Neural progenitor cell (in vitro differentiated cells): ENCODE measurements around the gene CD4. TPM values are rescaled to one million over a fixed set of nuclear protein-coding genes. Genes with fewer than 3 reads are reported as not detected.

ENCODE experiments used
- DNase-seq: peaks from one replicate; pipeline ENCODE4 v3.0.0-alpha.2; 2016; ENCODE audit warnings: low spot score
- H2AFZ ChIP-seq: fragments of 200-600 bp; sonication (generic); replicated peaks from 2 replicates; pipeline ENCODE4 v1.6.1; 2016; ENCODE audit warnings: antibody characterized with exemption
- H3F3A ChIP-seq: fragments of 200-600 bp; sonication (generic); 2 replicates; pipeline ENCODE4 v1.6.1; 2016; ENCODE audit warnings: antibody characterized with exemption, low read depth
- H3K27ac ChIP-seq: fragments of 200-600 bp; sonication (generic); 2 replicates; pipeline ENCODE4 v1.5.1; 2016; ENCODE audit warnings: mild to moderate bottlenecking
- H3K27me3 ChIP-seq: fragments of 200-600 bp; sonication (generic); 2 replicates; pipeline ENCODE4 v1.6.1; 2016; ENCODE audit warnings: mild to moderate bottlenecking, moderate library complexity
- H3K36me3 ChIP-seq: fragments of 200-600 bp; sonication (generic); 2 replicates; pipeline ENCODE4 v1.5.1; 2016
- H3K4me1 ChIP-seq: fragments of 200-600 bp; sonication (generic); 2 replicates; pipeline ENCODE4 v1.6.1; 2016; ENCODE audit warnings: mixed run types
- H3K4me2 ChIP-seq: fragments of 200-600 bp; sonication (generic); 2 replicates; pipeline ENCODE4 v1.6.1; 2016
- H3K4me3 ChIP-seq: fragments of 200-600 bp; sonication (generic); 2 replicates; pipeline ENCODE4 v1.5.1; 2016
- H3K79me2 ChIP-seq: fragments of 200-600 bp; sonication (generic); 2 replicates; pipeline ENCODE4 v1.6.1; 2016; ENCODE audit warnings: low read depth
- H3K9ac ChIP-seq: fragments of 200-600 bp; sonication (generic); 2 replicates; pipeline ENCODE4 v1.6.1; 2016
- H3K9me3 ChIP-seq: fragments of 200-600 bp; sonication (generic); 2 replicates; pipeline ENCODE4 v1.5.1; 2016; ENCODE audit warnings: low read depth
- H4K20me1 ChIP-seq: fragments of 200-600 bp; sonication (generic); 2 replicates; pipeline ENCODE4 v1.6.1; 2016; ENCODE audit warnings: low read depth
- H3K27ac Mint-ChIP-seq: 3 replicates; pipeline ENCODE4 v1.8.0; 2021; ENCODE audit warnings: mixed read lengths
- H3K27me3 Mint-ChIP-seq: 2 replicates; pipeline ENCODE4 v1.8.0; 2022; ENCODE audit warnings: low read depth, mild to moderate bottlenecking, inconsistent platforms, moderate library complexity, mixed read lengths; ENCODE audit not compliant: insufficient read depth
- H3K36me3 Mint-ChIP-seq: 3 replicates; pipeline ENCODE4 v1.8.0; 2021; ENCODE audit warnings: mixed read lengths
- H3K4me1 Mint-ChIP-seq: 3 replicates; pipeline ENCODE4 v1.8.0; 2021; ENCODE audit warnings: mixed read lengths
- H3K4me3 Mint-ChIP-seq: 3 replicates; pipeline ENCODE4 v1.8.0; 2021; ENCODE audit warnings: mild to moderate bottlenecking, moderate library complexity, mixed read lengths
- H3K9me3 Mint-ChIP-seq: 3 replicates; pipeline ENCODE4 v1.8.0; 2020; ENCODE audit warnings: mixed read lengths
- CTCF ChIP-seq: fragments of 200-600 bp; sonication (generic); IDR thresholded peaks from 2 replicates; pipeline ENCODE4 v1.5.1; 2017; ENCODE audit warnings: antibody characterized with exemption, mild to moderate bottlenecking
- EZH2 ChIP-seq: fragments of 200-600 bp; sonication (generic); IDR thresholded peaks from 2 replicates; pipeline ENCODE4 v1.6.1; 2017; ENCODE audit warnings: antibody characterized with exemption, mild to moderate bottlenecking, moderate library complexity
- EZH2phosphoT487 ChIP-seq: fragments of 200-600 bp; sonication (generic); IDR thresholded peaks from 2 replicates; pipeline ENCODE4 v1.6.1; 2017; ENCODE audit warnings: antibody characterized with exemption
- total RNA-seq: library from RNA; depleted of rRNA; stranded (reverse); fragments of >200 nt; gene quantifications from 2 replicates; pipeline ENCODE4 v1.2.3, GENCODE V29; 2015; ENCODE audit warnings: low replicate concordance

CD4 gene
- total RNA-seq, 1 donor from 2014 or later = 2.5 TPM

- no peak overlapping the region for H3K4me2 ChIP-seq
- H3K36me3 Mint-ChIP-seq = no peaks in the 10 kb centered on the region
Observed at GRCh38 chr12:6757028-6757690, 32.2 kb upstream of the CD4 start.

DNA sequence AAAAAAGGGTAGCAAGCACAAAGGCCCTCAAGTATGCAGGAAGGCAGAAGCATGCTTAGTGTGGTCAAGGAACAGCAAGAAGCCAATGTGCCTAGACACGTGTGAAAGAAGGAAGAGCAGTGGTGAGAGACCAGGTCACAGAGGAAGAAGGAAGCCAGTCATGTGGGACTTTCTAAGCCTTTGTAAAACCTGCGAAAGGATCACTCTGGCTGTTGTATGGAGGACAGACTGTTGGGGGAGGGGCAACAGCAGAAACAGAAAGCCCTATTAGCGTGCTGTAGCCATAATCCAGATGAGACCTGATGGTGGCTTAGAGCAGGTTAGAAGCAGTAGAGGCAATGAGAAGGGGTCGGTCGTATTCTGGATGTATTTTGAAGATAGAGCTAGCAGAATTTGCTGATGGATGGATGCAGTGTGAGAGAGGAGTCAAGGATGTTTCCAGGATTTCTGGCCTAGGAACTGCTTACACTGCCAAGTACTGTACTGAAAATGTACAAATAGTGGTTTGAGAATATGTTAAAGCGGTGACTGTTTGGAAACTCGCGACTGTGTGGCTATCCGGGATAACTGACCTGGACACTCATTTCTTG, 30.7 kb upstream of the CD4 start:
- Histone ChIP-seq H3F3A (peaks cover 54% of the 10 kb centered on the region), H3K27ac (no peak overlapping the region), H3K4me3 (no peak overlapping the region), H3K9me3 (no peaks in the 10 kb centered on the region), H2AFZ (no peak overlapping the region), H3K4me1 (peaks cover 41% of the 10 kb centered on the region), H3K9ac (no peak overlapping the region), H3K27me3 (no peaks in the 10 kb centered on the region), H3K4me2 (no peak overlapping the region), H3K79me2 (peaks cover 8% of the 10 kb centered on the region), H4K20me1 (no peaks in the 10 kb centered on the region), H3K36me3 (no peaks in the 10 kb centered on the region)
- no peaks in the 10 kb centered on the region for H3K36me3 Mint-ChIP-seq
- H3K4me1 Mint-ChIP-seq = peaks cover 59% of the 10 kb centered on the region
- TF ChIP-seq CTCF (no peak), EZH2 (no peak), EZH2phosphoT487 (no peak)
- H3K9me3 Mint-ChIP-seq = no peaks in the 10 kb centered on the region
- peaks cover 5% of the 10 kb centered on the region for H3K27me3 Mint-ChIP-seq
- H3K4me3 Mint-ChIP-seq = peak overlapping the region; percentile 48
- peak; percentile 64 for DNase-seq
- peak overlapping the region; percentile 46 for H3K27ac Mint-ChIP-seq

More at GRCh38 chr12:6757028-6757690, 32.2 kb upstream of the CD4 start:
- Mint-ChIP-seq H3K27ac (peak overlapping the region; percentile 1), H3K9me3 (no peaks in the 10 kb centered on the region), H3K4me3 (no peak overlapping the region), H3K4me1 (peaks cover 53% of the 10 kb centered on the region), H3K27me3 (peaks cover 3% of the 10 kb centered on the region)
- no peak overlapping the region for H3K4me3 ChIP-seq
- no peak for DNase-seq
- H3F3A ChIP-seq = peaks cover 45% of the 10 kb centered on the region
- no peaks in the 10 kb centered on the region for H3K9me3 ChIP-seq
- H2AFZ ChIP-seq = no peak overlapping the region
- H3K79me2 ChIP-seq = peaks cover 8% of the 10 kb centered on the region
- no peaks in the 10 kb centered on the region for H3K36me3 ChIP-seq
- peaks cover 6% of the 10 kb centered on the region for H4K20me1 ChIP-seq
- TF ChIP-seq CTCF = no peak
- TF ChIP-seq EZH2 = no peak
- no peak for TF ChIP-seq EZH2phosphoT487
- peaks cover 36% of the 10 kb centered on the region for H3K4me1 ChIP-seq
- H3K9ac ChIP-seq = no peak overlapping the region
- peak overlapping the region; percentile 13 for H3K27ac ChIP-seq
- no peaks in the 10 kb centered on the region for H3K27me3 ChIP-seq

- Mint-ChIP-seq H3K4me1 (peaks cover 59% of the 10 kb centered on the region), H3K27ac (peak overlapping the region; percentile 97), H3K27me3 (peaks cover 10% of the 10 kb centered on the region), H3K4me3 (peak overlapping the region; percentile 56), H3K9me3 (no peaks in the 10 kb centered on the region), H3K36me3 (no peaks in the 10 kb centered on the region)
- Histone ChIP-seq H3K9me3 (no peaks in the 10 kb centered on the region), H3K4me3 (no peak overlapping the region), H3K27ac (peak overlapping the region; percentile 81), H4K20me1 (no peaks in the 10 kb centered on the region), H3K36me3 (no peaks in the 10 kb centered on the region), H3K4me2 (peak overlapping the region; percentile 39), H2AFZ (no peak overlapping the region), H3F3A (peaks cover 52% of the 10 kb centered on the region), H3K27me3 (no peaks in the 10 kb centered on the region), H3K4me1 (peaks cover 37% of the 10 kb centered on the region), H3K9ac (no peak overlapping the region), H3K79me2 (peaks cover 11% of the 10 kb centered on the region)
- DNase-seq = peak; percentile 73
- no peak for TF ChIP-seq EZH2
- TF ChIP-seq EZH2phosphoT487 = no peak
- no peak for TF ChIP-seq CTCF
Observed at GRCh38 chr12:6759741-6760140, 29.6 kb upstream of the CD4 start.
